COR-L47 (cell line): Measurements from ENCODE around the gene SLC22A13.
"Not testable (repeated sequence)": the region's sequence is repeated elsewhere in the genome, so short reads cannot be mapped to it uniquely, and the experiment has no call there.

Experiments
- DNase-seq: peaks from one replicate; lab custom pipeline; 2025; lab: John Stamatoyannopoulos, UW

SLC22A13 gene, protein sequence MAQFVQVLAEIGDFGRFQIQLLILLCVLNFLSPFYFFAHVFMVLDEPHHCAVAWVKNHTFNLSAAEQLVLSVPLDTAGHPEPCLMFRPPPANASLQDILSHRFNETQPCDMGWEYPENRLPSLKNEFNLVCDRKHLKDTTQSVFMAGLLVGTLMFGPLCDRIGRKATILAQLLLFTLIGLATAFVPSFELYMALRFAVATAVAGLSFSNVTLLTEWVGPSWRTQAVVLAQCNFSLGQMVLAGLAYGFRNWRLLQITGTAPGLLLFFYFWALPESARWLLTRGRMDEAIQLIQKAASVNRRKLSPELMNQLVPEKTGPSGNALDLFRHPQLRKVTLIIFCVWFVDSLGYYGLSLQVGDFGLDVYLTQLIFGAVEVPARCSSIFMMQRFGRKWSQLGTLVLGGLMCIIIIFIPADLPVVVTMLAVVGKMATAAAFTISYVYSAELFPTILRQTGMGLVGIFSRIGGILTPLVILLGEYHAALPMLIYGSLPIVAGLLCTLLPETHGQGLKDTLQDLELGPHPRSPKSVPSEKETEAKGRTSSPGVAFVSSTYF

DNA sequence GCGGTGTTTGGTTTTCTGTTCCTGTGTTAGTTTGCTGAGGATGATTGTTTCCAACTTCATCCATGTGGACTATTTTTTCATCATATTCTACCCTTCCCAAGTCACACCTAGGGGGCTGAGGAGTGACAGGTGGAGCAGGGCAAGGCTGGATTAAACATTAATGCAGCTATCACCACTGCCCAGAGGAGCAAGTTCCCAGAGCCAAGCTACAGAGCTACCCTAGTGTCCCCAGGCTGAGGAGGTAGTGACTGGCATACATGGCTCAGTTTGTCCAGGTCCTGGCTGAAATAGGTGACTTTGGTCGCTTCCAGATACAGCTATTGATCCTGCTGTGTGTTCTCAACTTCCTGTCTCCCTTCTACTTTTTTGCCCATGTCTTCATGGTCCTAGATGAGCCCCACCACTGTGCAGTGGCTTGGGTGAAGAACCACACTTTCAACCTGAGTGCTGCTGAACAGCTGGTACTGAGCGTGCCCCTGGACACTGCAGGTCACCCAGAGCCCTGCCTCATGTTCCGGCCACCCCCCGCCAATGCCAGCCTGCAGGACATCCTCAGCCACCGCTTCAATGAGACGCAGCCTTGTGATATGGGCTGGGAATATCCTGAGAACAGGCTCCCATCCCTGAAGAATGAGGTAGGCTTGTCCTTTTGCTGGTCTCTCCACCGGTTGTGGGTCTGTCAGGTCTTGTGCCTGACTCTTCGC is at the start of gene SLC22A13:
Gene SLC22A13, plus strand, starts transcription at position 209 of the 704 bp plus-strand sequence. Its CDS starts 49 bp downstream, at position 258.
- no peak for DNase-seq

GRCh38 chr3:38219609-38220197 is 45.9 kb upstream of the SLC22A13 start:
- no peak for DNase-seq

- DNase-seq: no peak
Measured at GRCh38 chr3:38221005-38221404, 44.6 kb upstream of the SLC22A13 start.

DNA sequence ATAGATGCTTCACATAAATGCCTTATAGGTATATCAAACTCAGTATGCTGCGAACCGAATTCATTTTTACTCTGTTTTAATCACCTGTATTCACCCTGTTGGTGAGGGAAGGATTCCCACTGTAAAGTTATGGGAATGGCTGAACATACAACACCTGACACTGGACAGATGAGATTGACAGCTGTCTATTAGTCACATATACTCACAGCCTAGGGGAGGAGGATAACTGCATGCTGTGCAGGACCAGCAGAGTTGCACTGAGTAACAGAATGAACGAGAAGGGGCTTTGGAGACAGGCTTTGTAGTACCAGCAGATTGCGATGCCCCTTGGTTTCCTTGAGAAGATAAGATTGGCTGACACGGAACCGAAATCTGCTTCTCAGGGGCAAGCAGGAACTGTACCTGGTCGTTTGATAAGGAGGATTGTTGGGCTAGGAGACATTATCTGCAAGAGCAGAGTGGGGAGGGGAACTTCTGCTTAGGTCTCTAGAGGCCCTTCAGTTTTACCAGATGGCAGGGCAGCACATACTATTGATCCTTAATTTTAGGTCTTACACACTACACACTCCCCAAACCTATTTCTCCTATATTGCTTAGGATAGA is 43.5 kb upstream of the SLC22A13 start:
- no peak for DNase-seq

GRCh38 chr3:38224357-38224756 is 41.3 kb upstream of the SLC22A13 start:
- DNase-seq: no peak

GRCh38 chr3:38226273-38226672 is 39.3 kb upstream of the SLC22A13 start:
- DNase-seq: no peak

GRCh38 chr3:38227989-38228388 is 37.6 kb upstream of the SLC22A13 start:
- DNase-seq: no peak

- no peak for DNase-seq
Measured at GRCh38 chr3:38229036-38229435, 36.6 kb upstream of the SLC22A13 start.

- no peak for DNase-seq
Measured at GRCh38 chr3:38232701-38233100, 32.9 kb upstream of the SLC22A13 start.

- DNase-seq: no peak
Measured at GRCh38 chr3:38235466-38235865, 30.1 kb upstream of the SLC22A13 start.

- no peak for DNase-seq
Measured at GRCh38 chr3:38238416-38239008, 27.1 kb upstream of the SLC22A13 start.

DNA sequence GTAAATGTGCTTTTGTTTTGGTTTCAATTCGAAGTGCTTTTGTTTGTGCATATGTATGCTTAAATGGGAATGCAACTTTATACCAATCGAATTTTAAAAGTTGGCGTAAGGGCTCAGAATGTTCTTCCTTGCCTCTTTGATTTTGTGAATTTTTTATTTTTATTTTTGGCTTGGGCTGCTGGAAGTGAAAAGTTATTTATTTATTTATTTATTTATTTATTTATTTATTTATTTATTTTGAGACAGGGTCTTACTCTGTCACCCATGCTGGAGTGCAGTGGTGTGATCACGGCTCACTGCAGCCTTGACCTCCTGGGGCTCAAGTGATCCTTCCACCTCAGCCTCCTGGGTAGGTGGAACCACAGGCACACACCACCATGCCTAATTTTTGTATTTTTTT is 22.8 kb upstream of the SLC22A13 start:
- not testable (repeated sequence) for DNase-seq

DNA sequence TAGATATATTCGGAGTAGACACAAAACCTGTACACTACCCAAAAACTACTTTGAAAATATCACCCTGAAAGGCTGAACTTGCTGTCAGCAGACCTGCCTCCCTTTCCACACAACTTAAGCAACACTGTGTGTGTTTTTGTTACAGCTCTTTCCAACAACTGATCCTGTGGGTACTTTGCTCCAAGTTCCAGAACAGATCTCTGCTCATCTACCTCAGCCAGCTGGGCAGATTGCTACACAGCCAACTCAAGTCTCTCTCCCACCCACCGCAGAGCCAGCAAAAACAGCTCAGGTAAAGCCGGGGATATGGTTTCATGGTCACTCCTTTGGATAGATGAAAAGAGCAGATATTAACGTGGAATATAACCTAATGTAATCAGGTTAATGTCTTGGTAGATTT is 19.7 kb upstream of the SLC22A13 start:
- no peak for DNase-seq

GRCh38 chr3:38247366-38248035 is 18.1 kb upstream of the SLC22A13 start:
- no peak for DNase-seq

- DNase-seq: no peak
Measured at GRCh38 chr3:38250198-38250597, 15.4 kb upstream of the SLC22A13 start.

GRCh38 chr3:38251197-38251596 is 14.4 kb upstream of the SLC22A13 start:
- no peak for DNase-seq

DNA sequence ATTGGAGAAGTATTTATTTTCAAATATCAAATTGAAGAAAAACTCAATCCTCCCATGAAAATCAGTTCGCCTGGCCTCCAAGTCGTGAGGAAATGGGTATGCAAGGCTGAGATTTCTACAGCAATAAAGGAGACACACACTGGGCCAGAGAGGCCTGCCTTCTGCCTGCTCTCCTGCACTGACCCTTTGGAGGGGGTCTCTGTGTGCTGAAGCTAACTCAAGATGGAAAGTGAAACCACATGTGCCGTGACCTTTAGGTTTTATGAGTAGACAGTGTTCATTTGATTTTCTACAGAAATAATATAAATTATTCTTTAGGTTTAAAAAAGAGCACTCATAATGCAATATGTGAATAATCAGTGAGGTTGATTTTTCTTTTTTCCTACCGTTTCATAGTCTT is 11.9 kb upstream of the SLC22A13 start:
- no peak for DNase-seq

DNA sequence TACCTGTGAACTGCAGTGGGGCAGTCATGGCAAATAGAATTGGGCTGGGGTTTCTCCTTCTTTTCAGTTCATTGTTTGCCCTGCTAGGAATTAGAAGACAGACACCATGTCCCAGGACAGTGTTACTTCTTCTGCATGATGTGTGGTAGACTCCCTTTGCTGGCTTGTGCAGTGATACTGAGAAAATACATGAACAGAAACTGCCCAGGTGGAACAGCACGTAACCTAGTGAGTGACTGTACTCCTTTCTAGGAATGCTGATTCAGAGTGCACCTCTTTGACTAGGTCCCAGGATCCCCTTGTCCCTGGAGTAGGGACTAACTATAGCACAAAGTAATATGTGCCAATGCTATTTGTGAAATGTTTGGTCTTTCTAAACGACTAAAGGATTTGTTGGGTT is 10.7 kb upstream of the SLC22A13 start:
- DNase-seq: no peak

DNA sequence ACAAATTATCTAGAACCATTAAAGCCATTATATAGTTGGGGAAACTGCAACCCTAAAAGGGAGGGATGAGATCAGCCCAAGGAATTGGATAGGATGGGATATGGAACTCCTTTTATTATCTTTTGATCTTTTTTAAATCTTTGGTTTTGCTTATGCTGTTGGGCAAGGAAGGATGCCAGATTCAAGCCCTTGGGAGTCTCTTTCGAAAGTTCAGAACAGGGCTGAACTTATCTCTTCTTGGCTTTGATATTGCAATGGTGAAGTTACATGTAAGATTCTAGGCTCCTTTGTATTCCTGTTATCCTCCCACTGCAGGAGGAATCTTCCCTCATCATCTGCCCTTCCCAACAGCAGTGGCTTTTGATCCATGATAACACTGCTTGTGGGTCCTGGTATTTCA is 10.0 kb upstream of the SLC22A13 start:
- DNase-seq: no peak

- DNase-seq: no peak
Measured at GRCh38 chr3:38257583-38257982, 8.0 kb upstream of the SLC22A13 start.

GRCh38 chr3:38260474-38260873 is 5.1 kb upstream of the SLC22A13 start:
- no peak for DNase-seq
